Measurements from ENCODE around the gene ARHGAP26.
"Not testable (repeated sequence)": the region's sequence is repeated elsewhere in the genome, so short reads cannot be mapped to it uniquely, and the experiment has no call there.

ARHGAP26 gene

DNA sequence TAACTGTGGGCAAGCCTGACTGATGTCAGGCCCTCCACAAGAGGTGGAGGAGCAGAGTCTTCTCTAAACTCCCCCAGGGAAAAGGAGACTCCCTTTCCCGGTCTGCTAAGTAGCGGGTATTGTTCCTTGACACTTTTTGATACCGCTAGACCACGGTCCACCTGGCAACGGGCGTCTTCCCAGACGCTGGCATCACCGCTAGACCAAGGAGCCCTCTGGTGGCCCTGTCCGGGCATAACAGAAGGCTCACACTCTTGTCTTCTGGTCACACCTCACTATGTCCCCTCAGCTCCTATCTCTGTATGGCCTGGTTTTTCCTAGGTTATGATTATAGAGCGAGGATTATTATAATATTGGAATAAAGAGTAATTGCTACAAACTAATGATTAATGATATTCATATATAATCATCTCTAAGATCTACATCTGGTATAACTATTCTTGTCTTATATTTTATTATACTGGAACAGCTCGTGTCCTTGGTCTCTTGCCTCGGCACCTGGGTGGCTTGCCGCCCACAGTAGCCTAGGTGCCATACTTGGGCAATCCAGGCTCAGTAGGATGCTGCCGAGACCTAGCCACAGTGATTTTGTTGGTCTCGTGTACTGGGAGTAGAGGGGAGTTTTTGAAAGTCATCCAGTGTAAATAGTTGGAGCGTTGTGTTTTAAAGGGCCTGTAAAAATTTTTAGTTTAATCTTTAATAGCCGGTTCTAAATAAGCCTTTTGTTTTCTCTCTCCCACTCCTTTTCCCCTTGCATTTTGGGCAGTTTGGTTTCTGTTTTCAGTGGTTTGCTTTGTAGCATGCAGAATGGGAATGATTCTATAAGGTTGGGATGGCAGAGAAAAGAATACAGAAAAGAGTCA is 195.3 kb downstream of the ARHGAP26 start:
- WGBS, 2 experiments = 59 to 60% methylated on average over 14 to 15 of the region's 17 CpGs
- H3K27me3 ChIP-seq (ENCODE audit: control insufficient read depth, insufficient read depth, low read length, poor library complexity, severe bottlenecking); H3K4me3 ChIP-seq (ENCODE audit: insufficient read depth, low read depth, low read length); H3K36me3 ChIP-seq (ENCODE audit: control insufficient read depth, insufficient read depth, low read length); H3K9me3 ChIP-seq (ENCODE audit: control insufficient read depth, low read length); H3K4me1 ChIP-seq (ENCODE audit: control insufficient read depth, insufficient read depth, low read length); H3K27ac ChIP-seq (ENCODE audit: insufficient read depth, low read depth, low read length, poor library complexity, severe bottlenecking): not testable (repeated sequence)

DNA sequence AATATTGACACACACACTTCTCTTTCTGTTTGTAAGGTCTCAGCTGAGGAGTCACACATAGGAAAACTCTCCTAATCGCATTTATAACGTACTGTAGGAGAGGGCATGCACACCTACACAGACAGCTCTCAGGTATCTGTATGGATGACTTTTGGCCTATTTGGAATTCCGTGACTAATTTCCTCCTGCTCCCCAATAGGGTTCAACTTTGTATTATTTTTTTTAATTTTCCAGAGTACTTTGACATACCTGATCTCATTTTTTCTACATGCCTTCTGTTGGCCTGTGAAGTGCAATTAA is 195.9 kb downstream of the ARHGAP26 start:
- no peak overlapping the region for H3K4me3 ChIP-seq (ENCODE audit: insufficient read depth, low read depth, low read length)

DNA sequence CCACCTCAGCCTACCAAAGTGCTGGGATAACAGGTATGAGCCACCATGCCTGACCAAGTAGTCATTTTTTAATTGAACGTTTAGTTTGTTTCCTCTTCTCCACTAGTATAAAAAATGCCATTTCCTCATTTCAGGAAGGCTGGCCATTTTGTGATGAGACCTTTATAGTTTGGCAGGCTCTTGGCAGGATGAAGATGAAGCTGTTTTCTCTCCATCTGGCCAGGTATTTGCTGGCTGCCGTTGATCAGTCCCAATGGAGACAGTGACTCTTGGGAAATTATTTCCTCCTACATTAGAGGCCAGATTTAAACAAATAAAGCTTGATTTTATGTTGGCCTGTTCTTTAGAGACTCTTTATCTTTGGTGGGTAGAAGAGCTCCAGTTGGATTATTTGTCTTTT is 199.0 kb downstream of the ARHGAP26 start:
- Histone ChIP-seq H3K9me3 (ENCODE audit: control insufficient read depth, low read length) (no peaks in the 10 kb centered on the region), H3K4me1 (ENCODE audit: control insufficient read depth, insufficient read depth, low read length) (no peaks in the 10 kb centered on the region), H3K27me3 (ENCODE audit: control insufficient read depth, insufficient read depth, low read length, poor library complexity, severe bottlenecking) (no peaks in the 10 kb centered on the region), H3K27ac (ENCODE audit: insufficient read depth, low read depth, low read length, poor library complexity, severe bottlenecking) (no peak overlapping the region), H3K4me3 (ENCODE audit: insufficient read depth, low read depth, low read length) (no peak overlapping the region), H3K36me3 (ENCODE audit: control insufficient read depth, insufficient read depth, low read length) (no peaks in the 10 kb centered on the region)
- 94 to 100% methylated on average over 2 of the region's 2 CpGs for WGBS, 2 experiments

More for the DNA sequence above, 195.9 kb downstream of the ARHGAP26 start:
- 89 to 99% methylated on average over 3 of the region's 3 CpGs for WGBS, 2 experiments
- Histone ChIP-seq H3K27me3 (ENCODE audit: control insufficient read depth, insufficient read depth, low read length, poor library complexity, severe bottlenecking) (no peaks in the 10 kb centered on the region), H3K9me3 (ENCODE audit: control insufficient read depth, low read length) (no peaks in the 10 kb centered on the region), H3K4me1 (ENCODE audit: control insufficient read depth, insufficient read depth, low read length) (no peaks in the 10 kb centered on the region), H3K36me3 (ENCODE audit: control insufficient read depth, insufficient read depth, low read length) (no peaks in the 10 kb centered on the region), H3K27ac (ENCODE audit: insufficient read depth, low read depth, low read length, poor library complexity, severe bottlenecking) (no peak overlapping the region)

DNA sequence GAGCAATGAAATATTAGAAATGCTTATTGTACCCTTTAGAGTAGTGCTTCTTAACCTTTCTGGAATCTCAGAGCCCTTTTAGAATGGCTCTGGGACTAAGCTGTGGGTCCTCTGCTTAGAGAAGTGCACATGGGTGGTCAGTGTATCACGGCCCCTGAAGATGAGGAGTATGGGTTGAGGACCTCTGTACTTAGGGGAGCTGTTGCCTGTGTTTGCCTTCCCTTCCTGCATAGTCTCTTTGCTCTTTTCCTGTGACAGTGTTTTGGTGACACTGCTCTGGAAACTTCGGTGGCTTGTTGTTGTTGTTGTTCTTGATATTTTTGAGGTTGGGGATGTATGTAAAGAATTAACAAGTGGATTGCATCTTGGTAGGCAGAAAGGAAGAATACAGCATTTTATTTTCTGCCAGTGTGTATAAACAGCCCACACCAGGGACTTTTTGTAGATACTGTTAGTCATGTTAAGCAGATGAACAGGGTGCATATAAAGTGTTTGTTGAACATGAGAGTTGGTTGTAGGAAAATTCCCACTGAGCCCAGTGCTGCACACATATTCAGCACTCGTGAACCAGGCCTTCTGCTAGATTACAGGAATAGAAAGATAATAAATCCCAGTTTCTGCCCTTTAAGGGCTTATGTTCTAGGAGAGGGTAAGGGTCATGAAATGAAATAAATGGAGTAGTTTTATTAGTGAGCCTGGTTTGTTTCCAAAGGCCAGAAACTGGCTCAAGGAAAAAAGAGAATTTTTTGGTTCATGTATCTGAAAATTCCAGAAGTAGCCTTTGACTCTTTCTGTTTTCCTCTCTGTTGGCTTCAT is 199.7 kb downstream of the ARHGAP26 start:
- Histone ChIP-seq H3K27ac (ENCODE audit: insufficient read depth, low read depth, low read length, poor library complexity, severe bottlenecking) (no peak overlapping the region), H3K27me3 (ENCODE audit: control insufficient read depth, insufficient read depth, low read length, poor library complexity, severe bottlenecking) (no peaks in the 10 kb centered on the region), H3K4me3 (ENCODE audit: insufficient read depth, low read depth, low read length) (no peak overlapping the region), H3K36me3 (ENCODE audit: control insufficient read depth, insufficient read depth, low read length) (no peaks in the 10 kb centered on the region), H3K9me3 (ENCODE audit: control insufficient read depth, low read length) (no peaks in the 10 kb centered on the region), H3K4me1 (ENCODE audit: control insufficient read depth, insufficient read depth, low read length) (no peaks in the 10 kb centered on the region)
- 93 to 98% methylated on average over 3 of the region's 3 CpGs for WGBS, 2 experiments

DNA sequence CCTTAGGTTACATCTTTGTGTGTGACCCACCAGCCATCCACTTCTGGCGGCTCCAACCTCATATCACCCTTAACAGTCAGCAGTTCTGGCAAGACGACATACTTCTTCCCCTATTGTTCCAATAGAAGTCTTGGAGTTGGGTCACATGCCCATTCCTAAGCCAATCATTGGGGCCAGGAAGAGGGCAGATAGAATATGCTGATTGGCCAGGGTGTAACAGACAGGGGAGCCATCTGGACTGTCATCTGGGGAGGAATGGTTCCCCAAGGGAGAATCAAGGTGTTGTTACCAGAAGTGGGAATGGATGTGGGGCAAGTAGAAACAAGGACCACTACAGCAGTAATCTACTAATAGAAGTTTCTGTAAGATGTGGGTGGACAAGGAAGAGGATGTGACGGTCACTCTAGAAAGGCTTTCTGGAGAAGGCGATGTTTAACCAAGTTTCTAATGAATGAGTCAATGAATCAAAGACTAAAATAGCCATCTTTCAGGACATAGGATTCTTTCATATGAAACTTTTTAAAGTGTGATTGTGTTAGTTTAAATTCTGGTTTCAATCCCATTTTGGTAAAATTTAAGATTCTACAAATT is 200.4 kb downstream of the ARHGAP26 start:
- Histone ChIP-seq H3K4me1 (ENCODE audit: control insufficient read depth, insufficient read depth, low read length) (no peaks in the 10 kb centered on the region), H3K9me3 (ENCODE audit: control insufficient read depth, low read length) (no peaks in the 10 kb centered on the region), H3K4me3 (ENCODE audit: insufficient read depth, low read depth, low read length) (no peak overlapping the region), H3K27ac (ENCODE audit: insufficient read depth, low read depth, low read length, poor library complexity, severe bottlenecking) (no peak overlapping the region), H3K36me3 (ENCODE audit: control insufficient read depth, insufficient read depth, low read length) (no peaks in the 10 kb centered on the region), H3K27me3 (ENCODE audit: control insufficient read depth, insufficient read depth, low read length, poor library complexity, severe bottlenecking) (no peaks in the 10 kb centered on the region)
- 86 to 98% methylated on average over 4 of the region's 4 CpGs for WGBS, 2 experiments

DNA sequence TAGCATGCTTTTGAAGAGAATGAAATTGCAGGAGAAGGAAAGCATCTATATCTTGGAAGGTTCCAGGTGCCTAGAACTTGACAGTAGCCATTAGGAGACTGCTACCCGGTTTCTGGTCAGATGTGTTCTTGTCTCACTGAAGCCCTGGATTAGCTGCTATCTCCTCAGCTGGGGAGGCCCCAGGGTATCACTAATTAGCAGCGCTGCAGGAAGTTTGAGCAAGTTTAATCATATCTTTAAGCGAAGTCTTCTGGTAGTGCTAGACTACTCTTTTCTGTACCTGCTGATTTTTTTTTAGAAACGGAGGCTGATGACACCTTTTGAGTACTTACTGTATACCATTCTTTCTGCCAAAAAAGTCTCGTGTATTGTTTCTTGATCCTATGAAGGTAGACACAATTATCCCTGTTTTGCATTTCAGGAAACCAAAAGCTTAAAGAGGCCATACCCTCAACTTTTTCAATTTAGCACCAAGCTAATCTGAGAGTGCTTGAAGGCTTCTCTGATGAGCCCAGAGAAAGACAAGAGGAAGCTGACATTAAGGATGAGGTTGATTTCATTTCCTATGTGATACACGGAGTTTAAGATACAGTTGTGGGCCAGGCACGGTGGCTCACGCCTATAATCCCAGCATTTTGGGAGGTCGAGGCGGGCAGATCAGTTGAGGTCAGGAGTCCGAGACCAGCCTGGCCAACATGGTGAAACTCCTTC is 201.3 kb downstream of the ARHGAP26 start:
- 91% methylated on average over 11 of the region's 11 CpGs for WGBS, 2 experiments
- no peak overlapping the region for H3K27ac ChIP-seq (ENCODE audit: insufficient read depth, low read depth, low read length, poor library complexity, severe bottlenecking)
- H3K9me3 ChIP-seq (ENCODE audit: control insufficient read depth, low read length) = no peaks in the 10 kb centered on the region
- no peaks in the 10 kb centered on the region for H3K36me3 ChIP-seq (ENCODE audit: control insufficient read depth, insufficient read depth, low read length)
- no peak overlapping the region for H3K4me3 ChIP-seq (ENCODE audit: insufficient read depth, low read depth, low read length)
- H3K27me3 ChIP-seq (ENCODE audit: control insufficient read depth, insufficient read depth, low read length, poor library complexity, severe bottlenecking) = no peaks in the 10 kb centered on the region
- H3K4me1 ChIP-seq (ENCODE audit: control insufficient read depth, insufficient read depth, low read length) = no peaks in the 10 kb centered on the region

DNA sequence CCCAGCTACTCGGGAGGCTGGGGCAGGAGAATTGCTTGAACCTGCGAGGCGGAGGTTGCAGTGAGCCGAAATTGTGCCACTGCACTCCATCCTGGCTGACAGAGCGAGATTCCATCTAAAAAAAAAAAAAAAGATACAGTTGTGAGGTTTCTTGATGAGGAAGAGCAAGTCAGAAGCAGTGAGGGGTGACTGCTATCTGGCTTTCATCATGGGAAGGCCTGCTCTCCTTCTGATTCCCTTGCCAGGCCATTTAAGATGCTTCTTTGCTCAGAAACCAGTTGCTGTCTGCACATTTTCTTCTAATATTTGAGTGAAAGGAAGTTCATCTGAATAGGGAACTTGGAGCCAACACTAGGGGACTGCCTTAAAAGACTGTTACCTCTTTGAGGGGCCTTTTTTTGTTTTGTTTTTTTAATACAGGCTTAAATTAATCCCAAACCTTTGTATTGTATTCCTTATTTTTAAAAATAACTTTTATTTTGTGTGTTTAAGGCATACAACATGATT is 201.9 kb downstream of the ARHGAP26 start:
- H3K36me3 ChIP-seq (ENCODE audit: control insufficient read depth, insufficient read depth, low read length) = no peaks in the 10 kb centered on the region
- no peak overlapping the region for H3K27ac ChIP-seq (ENCODE audit: insufficient read depth, low read depth, low read length, poor library complexity, severe bottlenecking)
- H3K9me3 ChIP-seq (ENCODE audit: control insufficient read depth, low read length) = no peaks in the 10 kb centered on the region
- no peaks in the 10 kb centered on the region for H3K27me3 ChIP-seq (ENCODE audit: control insufficient read depth, insufficient read depth, low read length, poor library complexity, severe bottlenecking)
- H3K4me1 ChIP-seq (ENCODE audit: control insufficient read depth, insufficient read depth, low read length) = no peaks in the 10 kb centered on the region
- H3K4me3 ChIP-seq (ENCODE audit: insufficient read depth, low read depth, low read length) = no peak overlapping the region
- WGBS, 2 experiments = 93 to 96% methylated on average over 5 of the region's 5 CpGs

DNA sequence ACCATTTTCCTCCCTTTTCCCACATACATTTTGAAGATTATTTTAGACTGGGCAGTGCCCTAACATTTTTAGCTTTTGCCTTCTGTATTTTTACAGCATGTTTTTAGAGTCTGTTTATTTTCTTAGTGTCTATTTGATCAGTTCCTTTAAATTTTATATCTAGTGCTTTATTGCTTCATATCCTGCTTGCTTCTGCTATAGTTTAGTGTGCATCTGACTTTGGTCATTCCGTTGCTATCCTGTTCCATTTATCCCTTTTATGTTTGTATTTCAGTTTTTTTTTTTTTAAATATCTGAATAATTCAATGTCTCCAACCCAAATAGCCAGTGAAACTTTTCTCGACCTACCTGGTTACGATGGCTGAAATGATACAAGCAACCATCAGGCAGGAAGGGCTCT is 203.8 kb downstream of the ARHGAP26 start:
- H3K27ac ChIP-seq (ENCODE audit: insufficient read depth, low read depth, low read length, poor library complexity, severe bottlenecking) = no peak overlapping the region
- no peak overlapping the region for H3K4me3 ChIP-seq (ENCODE audit: insufficient read depth, low read depth, low read length)
- no peaks in the 10 kb centered on the region for H3K36me3 ChIP-seq (ENCODE audit: control insufficient read depth, insufficient read depth, low read length)
- no peaks in the 10 kb centered on the region for H3K27me3 ChIP-seq (ENCODE audit: control insufficient read depth, insufficient read depth, low read length, poor library complexity, severe bottlenecking)
- WGBS, 2 experiments = 96 to 99% methylated on average over 2 to 3 of the region's 3 CpGs
- H3K4me1 ChIP-seq (ENCODE audit: control insufficient read depth, insufficient read depth, low read length) = no peaks in the 10 kb centered on the region
- H3K9me3 ChIP-seq (ENCODE audit: control insufficient read depth, low read length) = no peaks in the 10 kb centered on the region

DNA sequence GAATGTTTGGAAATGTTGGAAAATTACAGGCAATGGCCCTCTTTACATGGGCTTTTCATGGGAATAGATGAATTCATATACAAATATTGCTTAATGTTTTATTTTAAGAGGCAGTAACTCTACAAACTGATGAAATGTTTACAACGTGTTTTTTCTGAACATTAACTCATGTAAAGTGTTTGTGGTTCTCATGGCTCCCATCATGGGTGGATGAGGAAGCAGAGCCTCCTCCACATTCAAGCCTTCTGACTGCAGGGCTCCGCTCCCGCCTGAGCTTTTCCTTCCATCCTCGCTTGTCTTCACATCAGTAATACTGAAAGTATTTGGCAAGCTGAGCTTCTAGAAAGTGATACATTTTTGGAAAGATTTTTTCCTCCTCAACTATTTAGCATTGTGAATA is 204.2 kb downstream of the ARHGAP26 start:
- Histone ChIP-seq H3K36me3 (ENCODE audit: control insufficient read depth, insufficient read depth, low read length) (no peaks in the 10 kb centered on the region), H3K9me3 (ENCODE audit: control insufficient read depth, low read length) (no peaks in the 10 kb centered on the region), H3K27ac (ENCODE audit: insufficient read depth, low read depth, low read length, poor library complexity, severe bottlenecking) (no peak overlapping the region), H3K4me1 (ENCODE audit: control insufficient read depth, insufficient read depth, low read length) (no peaks in the 10 kb centered on the region), H3K27me3 (ENCODE audit: control insufficient read depth, insufficient read depth, low read length, poor library complexity, severe bottlenecking) (no peaks in the 10 kb centered on the region), H3K4me3 (ENCODE audit: insufficient read depth, low read depth, low read length) (no peak overlapping the region)
- WGBS, 2 experiments = 81 to 97% methylated on average over 4 of the region's 4 CpGs
